Measurements from ENCODE around the gene PAM16.

Gene PAM16

GRCh38 chr16:4383591-4384444 is 32.7 kb upstream of the PAM16 start:
- FAIRE-seq: no peak

- FAIRE-seq: no peak
Measured at GRCh38 chr16:4382795-4383357, 31.8 kb upstream of the PAM16 start.

GRCh38 chr16:4381935-4382794 is 31.0 kb upstream of the PAM16 start:
- FAIRE-seq: no peak

GRCh38 chr16:4381072-4381934 is 30.2 kb upstream of the PAM16 start:
- FAIRE-seq: no peak

GRCh38 chr16:4380119-4381063 is 29.3 kb upstream of the PAM16 start:
- no peak for FAIRE-seq

GRCh38 chr16:4378999-4379690 is 28.0 kb upstream of the PAM16 start:
- no peak for FAIRE-seq

- FAIRE-seq: no peak
Measured at GRCh38 chr16:4378161-4378666, 27.1 kb upstream of the PAM16 start.

- no peak for FAIRE-seq
Measured at GRCh38 chr16:4377573-4378154, 26.5 kb upstream of the PAM16 start.

GRCh38 chr16:4376893-4377572 is 25.9 kb upstream of the PAM16 start:
- FAIRE-seq: no peak

- no peak for FAIRE-seq
Measured at GRCh38 chr16:4376126-4376892, 25.2 kb upstream of the PAM16 start.

GRCh38 chr16:4375717-4376116 is 24.6 kb upstream of the PAM16 start:
- no peak for FAIRE-seq

- no peak for FAIRE-seq
Measured at GRCh38 chr16:4373909-4374742, 23.0 kb upstream of the PAM16 start.

- FAIRE-seq: no peak
Measured at GRCh38 chr16:4373356-4373908, 22.3 kb upstream of the PAM16 start.

- FAIRE-seq: no peak
Measured at GRCh38 chr16:4372578-4373355, 21.6 kb upstream of the PAM16 start.

GRCh38 chr16:4372001-4372577 is 21.0 kb upstream of the PAM16 start:
- FAIRE-seq: no peak

GRCh38 chr16:4371357-4372000 is 20.4 kb upstream of the PAM16 start, which contains the start of gene VASN:
Gene VASN, plus strand, starts transcription at chr16:4371848. Its CDS starts 9,030 bp downstream, at chr16:4380878.
- no peak for FAIRE-seq
